ENCODE measurements around the gene CFAP410.
"Not testable (repeated sequence)": the region's sequence is repeated elsewhere in the genome, so short reads cannot be mapped to it uniquely, and the experiment has no call there.

The CFAP410 gene

DNA sequence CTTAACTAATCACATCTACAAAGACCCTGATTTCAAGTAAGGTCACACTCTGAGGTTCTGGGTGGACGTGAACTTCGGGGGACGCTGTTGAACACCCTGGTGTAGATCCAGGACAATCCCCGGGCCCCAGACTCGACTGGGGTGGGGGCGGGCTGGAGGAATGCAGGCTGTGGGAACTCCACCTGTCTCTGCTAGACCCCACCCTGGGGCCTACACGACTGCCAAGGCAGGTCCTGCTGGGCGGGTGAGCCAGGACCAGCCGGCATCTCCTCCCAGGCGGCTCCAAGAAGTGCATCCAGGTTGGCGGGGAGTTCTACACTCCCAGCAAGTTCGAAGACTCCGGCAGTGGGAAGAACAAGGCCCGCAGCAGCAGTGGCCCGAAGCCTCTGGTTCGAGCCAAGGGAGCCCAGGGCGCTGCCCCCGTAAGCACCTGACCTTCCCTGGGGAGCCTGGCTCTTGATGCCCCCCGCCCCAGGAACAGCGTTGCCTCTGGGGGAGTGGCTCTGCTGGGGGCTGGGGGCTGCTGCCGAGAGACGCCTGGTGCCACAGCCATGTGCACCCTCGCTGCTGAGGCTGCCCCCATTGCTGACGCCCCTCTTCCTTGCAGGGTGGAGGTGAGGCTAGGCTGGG, 49.7 kb downstream of the CFAP410 start:
- DNase-seq (ENCODE audit: extremely low read depth, low read depth): no peak
- no peak for TF ChIP-seq CTCF (IDR thresholded peaks at IDR 0.05; ENCODE audit: low read depth, low read length)

GRCh38 chr21:44288251-44289110, 50.7 kb downstream of the CFAP410 start:
- no peak for TF ChIP-seq CTCF (IDR thresholded peaks at IDR 0.05; ENCODE audit: low read depth, low read length)
- no peak for DNase-seq (ENCODE audit: extremely low read depth, low read depth)

GRCh38 chr21:44286716-44287632, 52.2 kb downstream of the CFAP410 start:
- DNase-seq (ENCODE audit: extremely low read depth, low read depth): no peak
- no peak for TF ChIP-seq CTCF (IDR thresholded peaks at IDR 0.05; ENCODE audit: low read depth, low read length)

DNA sequence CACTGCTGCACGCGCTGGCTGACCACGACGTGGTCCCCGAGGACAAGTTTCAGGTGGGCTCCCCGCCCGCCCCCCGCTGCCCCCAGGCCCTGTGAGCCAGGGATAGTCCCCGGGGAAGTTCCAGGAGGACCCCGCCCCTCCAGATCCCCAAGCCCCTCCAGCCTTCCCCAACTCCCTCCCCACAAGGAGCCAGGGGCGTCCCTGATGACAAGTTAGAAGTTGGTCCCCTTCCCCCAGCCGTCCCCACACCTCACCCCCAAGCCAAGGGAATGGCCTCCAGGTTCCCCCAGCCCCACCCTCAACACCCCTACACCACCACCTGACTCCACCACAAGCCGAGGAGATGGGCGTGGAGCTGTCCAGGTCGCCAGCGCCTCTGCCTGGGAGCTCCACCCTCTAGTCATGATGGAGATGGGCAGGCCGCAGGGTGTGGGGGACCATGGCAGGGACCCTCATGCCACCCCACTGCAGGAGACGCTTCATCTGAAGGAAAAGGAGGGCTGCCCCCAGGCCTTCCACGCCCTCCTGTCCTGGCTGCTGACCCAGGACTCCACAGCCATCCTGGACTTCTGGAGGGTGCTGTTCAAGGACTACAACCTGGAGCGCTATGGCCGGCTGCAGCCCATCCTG, 53.0 kb downstream of the CFAP410 start:
- DNase-seq (ENCODE audit: extremely low read depth, low read depth): no peak
- no peak for TF ChIP-seq CTCF (IDR thresholded peaks at IDR 0.05; ENCODE audit: low read depth, low read length)

DNA sequence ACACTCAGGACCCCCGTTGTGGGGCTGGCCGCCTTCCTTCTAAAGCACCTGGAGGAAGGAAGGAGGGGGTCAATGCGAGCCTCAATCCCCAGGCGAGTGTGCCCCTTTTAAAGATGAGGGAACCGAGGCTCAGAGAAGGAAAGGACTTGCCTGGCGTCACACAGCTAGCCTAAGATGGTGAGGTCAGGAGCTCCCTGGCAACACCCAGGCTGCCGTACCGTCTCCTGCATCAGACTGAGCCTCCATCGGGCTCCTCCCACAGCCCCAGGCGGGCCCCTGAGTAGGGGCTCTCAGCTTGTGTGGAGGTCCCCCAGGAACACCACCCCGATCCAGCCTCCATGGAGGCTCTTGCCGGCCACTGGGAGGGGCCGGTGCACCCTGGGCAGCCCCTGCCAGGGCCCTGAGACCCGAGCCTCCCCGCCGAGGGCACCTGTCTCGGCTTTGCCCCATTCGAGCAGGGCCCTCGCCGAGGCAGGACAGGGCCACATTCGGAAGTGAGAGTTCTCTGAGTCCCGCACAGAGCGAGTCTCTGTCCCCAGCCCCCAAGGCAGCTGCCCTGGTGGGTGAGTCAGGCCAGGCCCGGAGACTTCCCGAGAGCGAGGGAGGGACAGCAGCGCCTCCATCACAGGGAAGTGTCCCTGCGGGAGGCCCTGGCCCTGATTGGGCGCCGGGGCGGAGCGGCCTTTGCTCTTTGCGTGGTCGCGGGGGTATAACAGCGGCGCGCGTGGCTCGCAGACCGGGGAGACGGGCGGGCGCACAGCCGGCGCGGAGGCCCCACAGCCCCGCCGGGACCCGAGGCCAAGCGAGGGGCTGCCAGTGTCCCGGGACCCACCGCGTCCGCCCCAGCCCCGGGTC, 53.8 kb downstream of the CFAP410 start, which contains the start of gene AIRE:
TSS of gene AIRE (plus strand) at position 739 of the 855 bp plus-strand sequence. CDS start 131 bp downstream, outside the sequence.
- no peak for TF ChIP-seq CTCF (IDR thresholded peaks at IDR 0.05; ENCODE audit: low read depth, low read length)
- no peak for DNase-seq (ENCODE audit: extremely low read depth, low read depth)

- TF ChIP-seq CTCF (IDR thresholded peaks at IDR 0.05; ENCODE audit: low read depth, low read length): no peak
- DNase-seq (ENCODE audit: extremely low read depth, low read depth): no peak
These were observed 55.2 kb downstream of the CFAP410 start for GRCh38 chr21:44283948-44284347.

DNA sequence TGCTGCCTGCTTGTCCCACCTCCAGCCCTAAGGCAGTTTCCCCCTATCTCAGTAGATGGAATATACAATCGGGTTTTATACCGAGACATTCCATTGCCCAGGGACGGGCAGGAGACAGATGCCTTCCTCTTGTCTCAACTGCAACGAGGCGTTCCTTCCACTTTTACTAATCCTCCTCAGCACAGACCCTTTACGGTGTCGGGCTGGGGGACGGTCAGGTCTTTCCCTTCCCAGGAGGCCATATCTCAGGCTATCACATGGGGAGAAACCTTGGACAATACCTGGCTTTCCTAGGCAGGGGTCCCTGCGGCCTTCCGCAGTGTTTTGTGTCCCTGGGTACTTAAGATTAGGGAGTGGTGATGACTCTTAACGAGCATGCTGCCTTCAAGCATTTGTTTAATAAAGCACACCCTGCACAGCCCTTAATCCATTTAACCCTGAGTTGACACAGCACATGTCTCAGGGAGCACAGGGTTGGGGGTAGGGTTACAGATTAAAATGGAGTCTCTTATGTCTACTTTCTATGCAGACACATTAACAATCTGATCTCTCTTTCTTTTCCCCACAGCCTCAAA, 55.9 kb downstream of the CFAP410 start:
- DNase-seq (ENCODE audit: extremely low read depth, low read depth): not testable (repeated sequence)

Data from AG09319 (cell line).